HG03439 (cell line): ENCODE data around the gene EML5.

ENCODE experiments used
- ATAC-seq: cut with Tn5 transposase; IDR thresholded peaks from one replicate; pipeline ENCODE4 v1.9.1; 2021; ENCODE audit warnings: mild to moderate bottlenecking, moderate library complexity; ENCODE audit not compliant: unreplicated experiment

The EML5 gene

DNA sequence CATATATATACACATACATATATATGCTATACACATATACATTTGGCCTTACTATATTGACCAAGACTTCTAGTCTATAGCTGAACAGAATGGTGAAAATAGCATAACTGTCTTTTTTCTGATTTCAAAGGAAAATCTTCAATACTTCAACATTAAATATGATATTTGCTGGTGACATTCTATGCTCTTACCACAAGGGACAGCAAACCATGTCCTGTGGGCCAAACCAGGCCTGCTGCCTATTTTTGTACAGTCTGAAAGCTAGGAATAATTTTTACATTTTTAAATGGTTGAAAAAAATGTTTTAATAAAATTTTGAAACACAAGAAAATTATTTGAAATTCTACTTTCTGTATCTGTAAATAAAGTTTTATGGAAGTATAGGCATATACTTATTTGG lies 63.6 kb downstream of the EML5 start:
- ATAC-seq = no peak

GRCh38 chr14:88727057-88727456 lies 65.7 kb downstream of the EML5 start:
- no peak for ATAC-seq

GRCh38 chr14:88710709-88711108 lies 82.0 kb downstream of the EML5 start:
- no peak for ATAC-seq

GRCh38 chr14:88707088-88707487 lies 85.7 kb downstream of the EML5 start:
- ATAC-seq = no peak

- ATAC-seq = no peak
Observed at GRCh38 chr14:88706425-88706824, 86.3 kb downstream of the EML5 start.

- ATAC-seq = no peak
Observed at GRCh38 chr14:88698651-88699050, 94.1 kb downstream of the EML5 start.

GRCh38 chr14:88695870-88696269 lies 96.9 kb downstream of the EML5 start:
- ATAC-seq = no peak

DNA sequence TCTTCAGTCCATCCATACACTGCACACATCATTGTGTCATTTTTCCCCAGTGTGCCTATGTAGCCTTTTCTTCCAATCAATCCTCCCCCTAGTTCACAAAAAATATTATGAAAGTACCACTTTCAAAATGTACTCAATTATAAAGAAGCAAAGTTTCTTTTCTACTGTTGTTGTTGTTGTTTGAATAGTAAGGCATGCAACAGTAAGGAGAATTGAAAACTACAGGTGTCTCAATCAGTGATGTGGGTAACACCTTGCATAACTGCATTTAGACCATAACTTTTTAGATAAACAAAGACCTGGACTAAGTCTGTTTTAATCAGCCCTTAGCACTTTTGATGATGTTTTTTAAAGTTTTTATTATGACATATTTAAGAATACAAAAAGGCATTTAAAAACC lies 104.4 kb downstream of the EML5 start:
- no peak for ATAC-seq

DNA sequence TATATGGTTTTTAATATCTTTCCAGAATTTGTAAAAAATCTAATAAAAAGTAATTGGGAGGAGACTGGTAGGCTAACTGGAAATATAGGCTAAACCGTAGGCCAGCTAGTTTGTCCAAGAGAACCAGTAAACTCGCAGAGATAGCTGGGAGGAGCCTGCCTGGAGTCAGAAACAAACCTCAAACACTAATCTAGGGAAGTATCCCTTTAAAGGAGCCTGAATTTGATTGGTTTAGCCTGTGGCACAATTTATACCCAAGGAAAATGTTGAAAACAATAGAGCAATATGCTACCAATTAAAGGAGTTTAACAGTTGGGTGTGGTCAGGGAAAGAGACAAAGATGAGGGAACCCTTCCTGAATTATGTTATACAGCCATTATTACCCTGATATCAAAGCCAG lies 109.6 kb downstream of the EML5 start:
- ATAC-seq = no peak

DNA sequence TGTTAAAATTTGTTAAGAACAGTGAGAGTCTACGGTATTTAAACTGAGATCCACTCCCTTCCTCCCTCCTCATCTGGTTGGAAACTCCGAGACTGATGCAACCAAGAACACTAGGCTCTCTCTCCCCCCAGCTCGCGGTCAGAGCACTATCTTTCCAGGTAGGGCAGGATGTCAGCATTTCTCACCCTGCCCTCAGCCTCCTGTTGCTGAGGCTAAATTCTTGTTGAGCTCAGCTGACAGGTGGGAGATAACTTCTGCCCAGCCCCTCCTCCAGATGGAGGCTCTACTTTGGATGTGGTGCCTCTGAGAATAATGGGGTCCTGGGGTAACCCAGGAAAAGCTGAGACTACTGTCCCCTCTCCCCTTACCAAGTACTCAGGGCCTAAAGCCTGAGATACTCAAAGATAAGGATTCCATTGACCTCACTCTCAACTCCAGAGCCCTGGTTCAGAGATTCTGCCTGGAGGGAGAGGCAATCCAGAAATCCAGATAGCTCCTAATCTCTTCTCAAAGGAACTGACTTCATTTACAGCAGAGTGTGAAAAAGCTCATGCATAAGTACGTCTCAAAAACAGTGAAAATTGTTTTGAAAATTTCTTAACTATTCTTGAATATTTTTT lies 110.1 kb downstream of the EML5 start:
- ATAC-seq = no peak

- no peak for ATAC-seq
Observed at GRCh38 chr14:88681755-88682494, 110.8 kb downstream of the EML5 start.

GRCh38 chr14:88669346-88669745 lies 123.4 kb downstream of the EML5 start:
- ATAC-seq = no peak

GRCh38 chr14:88668448-88669116 lies 124.2 kb downstream of the EML5 start:
- ATAC-seq = peak; percentile 47

GRCh38 chr14:88667555-88668273 lies 125.0 kb downstream of the EML5 start:
- ATAC-seq = peak; percentile 91

DNA sequence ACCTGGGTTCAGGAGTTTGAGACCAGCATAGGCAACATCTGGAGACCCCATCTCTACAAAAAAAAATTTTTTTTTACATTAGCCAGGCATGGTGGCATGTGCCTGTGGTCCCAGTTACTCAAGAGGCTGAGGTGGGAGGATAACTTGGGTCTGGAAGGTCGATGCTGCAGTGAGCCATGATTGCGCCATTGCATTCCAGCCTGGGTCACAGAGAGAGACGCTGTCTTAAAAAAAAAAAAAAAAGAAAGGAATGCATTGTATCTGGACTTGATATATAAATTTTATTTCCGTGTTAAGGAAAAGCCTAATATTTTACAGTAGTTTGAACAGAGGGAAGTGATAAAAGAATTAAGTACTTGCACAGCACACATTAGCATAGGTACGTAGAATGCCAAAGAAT lies 132.7 kb downstream of the EML5 start:
- ATAC-seq = no peak

DNA sequence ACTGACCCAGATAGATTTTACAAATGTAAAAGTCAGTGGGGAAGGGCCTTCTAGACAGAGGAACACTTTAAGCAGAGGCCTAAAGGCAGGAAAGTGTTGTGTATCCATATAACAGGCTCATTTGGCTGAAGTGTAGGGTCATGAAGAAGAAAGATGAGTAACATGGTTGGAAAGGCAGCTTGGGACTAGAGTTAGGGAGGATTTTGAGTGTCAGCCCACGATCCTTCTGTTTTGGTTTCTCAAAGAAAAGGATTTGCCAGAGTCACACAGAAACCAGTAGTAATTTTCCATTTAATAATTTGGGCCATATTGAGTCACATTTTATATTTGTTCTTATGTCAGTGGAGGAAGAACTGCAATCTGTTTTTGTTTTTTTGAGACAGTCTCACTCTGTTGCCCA lies 153.5 kb downstream of the EML5 start:
- no peak for ATAC-seq

GRCh38 chr14:88632512-88632911 lies 160.2 kb downstream of the EML5 start:
- no peak for ATAC-seq

GRCh38 chr14:88631091-88631490 lies 161.7 kb downstream of the EML5 start:
- no peak for ATAC-seq

- peak; percentile 49 for ATAC-seq
Observed at GRCh38 chr14:88630565-88630964, 162.2 kb downstream of the EML5 start.

- no peak for ATAC-seq
Observed at GRCh38 chr14:88628462-88628861, 164.3 kb downstream of the EML5 start.

DNA sequence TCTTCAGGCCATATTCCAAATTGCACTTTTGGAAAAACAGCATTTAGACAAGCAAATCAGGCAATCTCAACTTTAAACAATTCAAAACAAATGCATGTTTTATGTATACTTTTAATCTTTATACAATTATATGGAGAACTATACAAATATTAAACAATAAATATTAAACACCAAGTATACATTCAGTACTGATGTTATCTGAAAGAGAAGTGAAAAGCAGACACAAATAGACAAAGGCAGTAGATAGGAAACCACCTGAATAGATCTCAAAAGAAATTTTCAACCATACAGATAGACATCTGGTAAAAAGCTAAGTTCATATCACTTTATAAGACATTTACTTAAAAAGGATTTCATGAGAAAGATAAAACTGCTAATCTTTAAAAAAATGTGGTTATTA lies 164.7 kb downstream of the EML5 start:
- ATAC-seq = no peak

DNA sequence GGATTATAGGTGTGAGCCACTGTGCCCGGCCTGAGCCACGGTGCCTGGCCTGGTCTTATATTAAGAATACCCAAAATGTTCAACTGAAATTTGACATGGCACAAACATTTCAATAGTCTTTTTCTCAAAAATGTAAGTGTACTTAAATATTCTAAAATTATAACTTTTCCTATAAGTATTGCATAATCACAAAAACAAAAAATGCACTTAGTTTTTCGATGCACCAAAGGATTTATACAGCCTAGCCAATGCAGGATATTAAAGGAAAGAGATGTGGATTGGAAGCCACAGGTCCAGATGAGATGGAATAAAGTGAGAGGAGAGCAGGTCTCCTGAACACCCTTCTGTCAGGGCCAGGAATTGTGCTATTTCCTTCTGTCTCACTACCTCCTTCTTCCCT lies 167.1 kb downstream of the EML5 start:
- no peak for ATAC-seq
